GM21717 (cell line): ENCODE data around the gene PHB1.
"Not testable (repeated sequence)": the region's sequence is repeated elsewhere in the genome, so short reads cannot be mapped to it uniquely, and the experiment has no call there.

ENCODE experiments used
- ATAC-seq: cut with Tn5 transposase; IDR thresholded peaks from one replicate; pipeline ENCODE4 v1.9.1; 2021; ENCODE audit warnings: mild to moderate bottlenecking, moderate library complexity; ENCODE audit not compliant: unreplicated experiment

The PHB1 gene

GRCh38 chr17:49406421-49407061, 8.1 kb downstream of the PHB1 start:
- no peak for ATAC-seq

GRCh38 chr17:49404906-49405305, 9.8 kb downstream of the PHB1 start:
- ATAC-seq = no peak

- ATAC-seq = no peak
Observed at GRCh38 chr17:49404361-49404760, 10.3 kb downstream of the PHB1 start.

- ATAC-seq = no peak
Observed at GRCh38 chr17:49403514-49404289, 11.0 kb downstream of the PHB1 start.

- ATAC-seq = no peak
Observed at GRCh38 chr17:49402706-49403105, 12.0 kb downstream of the PHB1 start.

- ATAC-seq = no peak
Observed at GRCh38 chr17:49401971-49402611, 12.6 kb downstream of the PHB1 start.

- no peak for ATAC-seq
Observed at GRCh38 chr17:49399995-49400394, 14.7 kb downstream of the PHB1 start.

GRCh38 chr17:49397586-49397985, 17.1 kb downstream of the PHB1 start:
- no peak for ATAC-seq

- ATAC-seq = no peak
Observed at GRCh38 chr17:49393491-49394255, 21.0 kb downstream of the PHB1 start.

GRCh38 chr17:49390548-49391324, 23.9 kb downstream of the PHB1 start:
- ATAC-seq = no peak

GRCh38 chr17:49389514-49390347, 25.0 kb downstream of the PHB1 start:
- not testable (repeated sequence) for ATAC-seq

- no peak for ATAC-seq
Observed at GRCh38 chr17:49388692-49389513, 25.8 kb downstream of the PHB1 start.

- no peak for ATAC-seq
Observed at GRCh38 chr17:49388290-49388640, 26.4 kb downstream of the PHB1 start.

- ATAC-seq = no peak
Observed at GRCh38 chr17:49387498-49388289, 27.0 kb downstream of the PHB1 start.

- ATAC-seq = no peak
Observed at GRCh38 chr17:49386373-49386772, 28.3 kb downstream of the PHB1 start.

- ATAC-seq = no peak
Observed at GRCh38 chr17:49384951-49385350, 29.7 kb downstream of the PHB1 start.

- no peak for ATAC-seq
Observed at GRCh38 chr17:49383060-49383459, 31.6 kb downstream of the PHB1 start.

- ATAC-seq = no peak
Observed at GRCh38 chr17:49382556-49382955, 32.1 kb downstream of the PHB1 start.
